H1 (cell line): ENCODE data around the gene MAGI1. TPM values are rescaled to one million over a fixed set of nuclear protein-coding genes. Genes with fewer than 3 reads are reported as not detected.

Experiments
- CTCF ChIA-PET: fragments of 300-600 bp; sonication (Branson Sonifier 250); formaldehyde crosslinking; loops from one replicate; lab custom pipeline; 2021; ENCODE audit not compliant: partially characterized antibody; lab: Charles Lee
- POLR2A ChIA-PET: fragments of 300-600 bp; sonication (Branson Sonifier 250); formaldehyde crosslinking; loops from one replicate; lab custom pipeline; 2021; ENCODE audit warnings: inconsistent platforms; ENCODE audit not compliant: partially characterized antibody; lab: Charles Lee
- DNase-seq, 2 experiments: peaks; one replicate each; pipeline versions ENCODE4 v3.0.0 to v3.0.0-alpha.2; 2010 to 2022; ENCODE audit warnings: low spot score in 2 of 2, low read depth in 1 of 2, mixed read lengths in 1 of 2
- FAIRE-seq: peaks from 2 replicates; lab custom pipeline; 2011; peaks lifted over from hg19 to GRCh38; lab: Jason Lieb, UNC
- H2AFZ ChIP-seq: 2 replicates; pipeline ENCODE4 v1.8.1; 2012; ENCODE audit warnings: low read length, inconsistent platforms
- H2AK5ac ChIP-seq: 2 replicates; pipeline ENCODE4 v1.6.1; 2013; ENCODE audit warnings: low read depth, low read length
- H2BK120ac ChIP-seq: replicated peaks from 2 replicates; pipeline ENCODE3; 2013; ENCODE audit warnings: low read depth, low read length, inconsistent platforms
- H2BK12ac ChIP-seq: 2 replicates; pipeline ENCODE4 v1.6.1; 2013; ENCODE audit warnings: low read depth, low read length
- H2BK15ac ChIP-seq: 2 replicates; pipeline ENCODE4 v1.6.1; 2013; ENCODE audit warnings: low read length
- H2BK20ac ChIP-seq: 2 replicates; pipeline ENCODE4 v1.6.1; 2013; ENCODE audit warnings: low read length
- H2BK5ac ChIP-seq: 2 replicates; pipeline ENCODE4 v1.6.1; 2013; ENCODE audit warnings: low read depth, low read length
- H3K14ac ChIP-seq: 2 replicates; pipeline ENCODE4 v1.6.1; 2013; ENCODE audit warnings: inconsistent platforms; ENCODE audit not compliant: insufficient read length
- H3K18ac ChIP-seq: 2 replicates; pipeline ENCODE4 v1.6.1; 2013; ENCODE audit warnings: low read length; ENCODE audit errors: extremely low read depth
- H3K23ac ChIP-seq: 2 replicates; pipeline ENCODE4 v1.6.1; 2013; ENCODE audit warnings: inconsistent platforms; ENCODE audit not compliant: insufficient read length
- H3K23me2 ChIP-seq: 2 replicates; pipeline ENCODE4 v1.6.1; 2013; ENCODE audit warnings: low read depth, low read length
- H3K27ac ChIP-seq: 2 replicates; pipeline ENCODE4 v1.6.1; 2011; ENCODE audit warnings: low read depth, low read length, inconsistent platforms
- H3K27me3 ChIP-seq, 4 experiments: replicated peaks in 1 of 4; 1 replicate in 1 of 4; 2 replicates in 3 of 4; pipeline versions ENCODE4 v1.6.1 to v1.8.1; 2011 to 2013; ENCODE audit warnings: low read length in 3 of 4, mild to moderate bottlenecking in 3 of 4, inconsistent platforms in 2 of 4, mixed read lengths in 2 of 4, moderate library complexity in 1 of 4; ENCODE audit not compliant: control insufficient read depth in 3 of 4, insufficient read depth in 3 of 4; ENCODE audit errors: extremely low read depth in 1 of 4
- H3K36me3 ChIP-seq, 4 experiments: 2 replicates each; pipeline versions ENCODE4 v1.6.1 to v1.8.1; 2011 to 2013; ENCODE audit warnings: mild to moderate bottlenecking in 4 of 4, low read length in 3 of 4, moderate library complexity in 2 of 4, control low read depth in 1 of 4, inconsistent platforms in 1 of 4; ENCODE audit not compliant: insufficient read depth in 4 of 4, control insufficient read depth in 2 of 4
- H3K4ac ChIP-seq: replicated peaks from 2 replicates; pipeline ENCODE3; 2013; ENCODE audit warnings: low read length, low read depth, mixed read lengths, inconsistent platforms; ENCODE audit not compliant: insufficient read length
- H3K4me1 ChIP-seq, 4 experiments: replicated peaks in 1 of 4; 1 replicate in 1 of 4; 2 replicates in 3 of 4; pipeline versions ENCODE4 v1.6.1 to v1.8.1; 2011 to 2013; ENCODE audit warnings: low read length in 3 of 4, inconsistent platforms in 2 of 4, mixed read lengths in 1 of 4; ENCODE audit not compliant: insufficient read depth in 4 of 4, control insufficient read depth in 3 of 4
- H3K4me2 ChIP-seq, 2 experiments: 2 replicates each; pipeline versions ENCODE4 v1.6.1 to v1.8.1; 2011 to 2013; ENCODE audit warnings: low read depth in 2 of 2, low read length in 2 of 2, control low read depth in 1 of 2, inconsistent platforms in 1 of 2, mild to moderate bottlenecking in 1 of 2; ENCODE audit not compliant: insufficient read depth in 1 of 2
- H3K4me3 ChIP-seq, 4 experiments: fragments of 200-600, 300-600 bp in 1 of 4; sonication (generic), shearing (Covaris generic), sonication (Bioruptor Twin) in 1 of 4; 2 replicates each; pipeline versions ENCODE4 v1.5.1 to v1.8.1; 2011 to 2016; ENCODE audit warnings: low read length in 4 of 4, low read depth in 3 of 4, control low read depth in 2 of 4, inconsistent platforms in 2 of 4, mild to moderate bottlenecking in 2 of 4, mixed read lengths in 1 of 4, moderate library complexity in 1 of 4; ENCODE audit not compliant: insufficient read depth in 2 of 4; ENCODE audit errors: extremely low read depth in 1 of 4
- H3K56ac ChIP-seq: replicated peaks from 2 replicates; pipeline ENCODE3; 2013; ENCODE audit warnings: low read depth, mild to moderate bottlenecking, mixed read lengths, low read length, inconsistent platforms; ENCODE audit not compliant: insufficient read length
- H3K79me1 ChIP-seq: 2 replicates; pipeline ENCODE4 v1.6.1; 2013; ENCODE audit warnings: low read depth, low read length, control low read depth
- H3K79me2 ChIP-seq, 2 experiments: 2 replicates each; pipeline versions ENCODE4 v1.6.1 to v1.8.1; 2012 to 2013; ENCODE audit warnings: low read length in 2 of 2, mild to moderate bottlenecking in 2 of 2, inconsistent platforms in 1 of 2; ENCODE audit not compliant: insufficient read depth in 2 of 2, control insufficient read depth in 1 of 2
- H3K9ac ChIP-seq, 4 experiments: replicated peaks in 1 of 4; 1 replicate in 1 of 4; 2 replicates in 3 of 4; pipeline versions ENCODE4 v1.6.1 to v1.8.1; 2011 to 2013; ENCODE audit warnings: low read depth in 3 of 4, low read length in 3 of 4, control low read depth in 2 of 4, mild to moderate bottlenecking in 2 of 4, moderate library complexity in 2 of 4, inconsistent platforms in 1 of 4; ENCODE audit errors: extremely low read depth in 1 of 4
- H3K9me3 ChIP-seq, 2 experiments: 2 replicates each; pipeline versions ENCODE4 v1.6.1 to v1.8.1; 2012 to 2013; ENCODE audit warnings: mild to moderate bottlenecking in 2 of 2, moderate library complexity in 2 of 2, control low read depth in 1 of 2, inconsistent platforms in 1 of 2, low read depth in 1 of 2, low read length in 1 of 2, mixed read lengths in 1 of 2; ENCODE audit not compliant: insufficient read depth in 2 of 2
- H4K20me1 ChIP-seq, 2 experiments: replicated peaks in 1 of 2; 2 replicates each; pipeline versions ENCODE3 to v1.8.1; 2011 to 2013; ENCODE audit warnings: inconsistent platforms in 2 of 2, low read length in 2 of 2, mild to moderate bottlenecking in 1 of 2; ENCODE audit not compliant: insufficient read depth in 2 of 2, control insufficient read depth in 1 of 2
- H4K5ac ChIP-seq: 2 replicates; pipeline ENCODE4 v1.6.1; 2013; ENCODE audit warnings: low read length, low read depth, mixed read lengths, inconsistent platforms; ENCODE audit not compliant: insufficient read length
- H4K8ac ChIP-seq: 2 replicates; pipeline ENCODE4 v1.8.0; 2013; ENCODE audit warnings: mild to moderate bottlenecking, moderate library complexity, low read length, inconsistent platforms; ENCODE audit not compliant: insufficient read depth; ENCODE audit errors: extremely low read depth
- H4K91ac ChIP-seq: replicated peaks from 2 replicates; pipeline ENCODE3; 2013; ENCODE audit warnings: low read length, mixed read lengths, inconsistent platforms; ENCODE audit not compliant: insufficient read length
- ASH2L ChIP-seq: fragments of 200-600, 300-600 bp; sonication (generic); IDR thresholded peaks from one replicate; pipeline ENCODE4 v1.7.1; 2017; ENCODE audit warnings: low read length
- CREB1 ChIP-seq: IDR thresholded peaks from 2 replicates; pipeline ENCODE4 v1.6.1; 2012; ENCODE audit warnings: inconsistent platforms
- EGR1 ChIP-seq: IDR thresholded peaks from 2 replicates; pipeline ENCODE4 v1.6.1; 2011; ENCODE audit warnings: low read depth, low read length, borderline replicate concordance
- JUN ChIP-seq: IDR thresholded peaks from 2 replicates; pipeline ENCODE4 v1.6.1; 2011; ENCODE audit warnings: low read depth, mild to moderate bottlenecking, improper control_type of control experiment, low read length
- POLR2A ChIP-seq, 2 experiments: IDR thresholded peaks; 1 replicate in 1 of 2; 2 replicates in 1 of 2; pipeline ENCODE4 v1.6.1; 2011; ENCODE audit warnings: low read depth in 2 of 2, low read length in 2 of 2, mild to moderate bottlenecking in 2 of 2; ENCODE audit errors: control extremely low read depth in 1 of 2
- POU5F1 ChIP-seq: IDR thresholded peaks from 2 replicates; pipeline ENCODE4 v1.6.1; 2011; ENCODE audit warnings: low read depth, mild to moderate bottlenecking, low read length, moderate library complexity
- RNF2 ChIP-seq: fragments of 200-900, 300-1000 bp; sonication (generic); IDR thresholded peaks from 2 replicates; pipeline ENCODE4 v1.7.1; 2016; ENCODE audit warnings: borderline replicate concordance, low read depth, mild to moderate bottlenecking, antibody characterized with exemption, low read length; ENCODE audit not compliant: poor library complexity, severe bottlenecking; ENCODE audit errors: missing control alignments
- RXRA ChIP-seq: IDR thresholded peaks from 2 replicates; pipeline ENCODE4 v1.6.1; 2011; ENCODE audit warnings: low read depth, mild to moderate bottlenecking, low read length, moderate library complexity; ENCODE audit not compliant: insufficient read depth
- SIRT6 ChIP-seq: IDR thresholded peaks from one replicate; pipeline ENCODE4 v1.7.1; 2012; ENCODE audit warnings: low read length, inconsistent platforms
- SP1 ChIP-seq: IDR thresholded peaks from 2 replicates; pipeline ENCODE4 v1.6.1; 2011; ENCODE audit warnings: low read depth, low read length
- SP4 ChIP-seq: IDR thresholded peaks from 2 replicates; pipeline ENCODE4 v1.6.1; 2012; ENCODE audit warnings: low read length, inconsistent platforms
- TAF1 ChIP-seq: IDR thresholded peaks from 2 replicates; pipeline ENCODE4 v1.6.1; 2011; ENCODE audit warnings: mild to moderate bottlenecking, low read depth, low read length
- TEAD4 ChIP-seq: IDR thresholded peaks from 2 replicates; pipeline ENCODE4 v1.6.1; 2012; ENCODE audit warnings: low read depth, low read length, inconsistent platforms, mixed read lengths
- USF2 ChIP-seq: IDR thresholded peaks from 2 replicates; pipeline ENCODE4 v1.6.1; 2011; ENCODE audit warnings: low read length, improper control_type of control experiment
- WGBS, 2 experiments: shearing (Covaris generic) in 1 of 2; methylation state at CpG; one replicate each; pipeline versions ENCODE4 v1.1.6 to v1.1.7; 2013 to 2015; ENCODE audit warnings: low lambda C conversion rate in 2 of 2, mixed read lengths in 2 of 2, inconsistent platforms in 1 of 2, low coverage in 1 of 2, missing lambda C conversion rate in 1 of 2; ENCODE audit not compliant: insufficient replicate concordance in 2 of 2, insufficient coverage in 1 of 2, insufficient read length in 1 of 2; ENCODE audit errors: extremely low coverage in 1 of 2, missing lambda C conversion rate in 1 of 2; 5-methylcytosine and 5-hydroxymethylcytosine counted together
- polyA plus RNA-seq, 7 experiments: library from polyadenylated mRNA; depleted of rRNA in 3 of 7; stranded (reverse) in 5 of 7; unstranded in 2 of 7; fragments of >200 nt in 5 of 7; fragments of 200-250 nt in 2 of 7; gene quantifications; 1 replicate in 5 of 7; 2 replicates in 1 of 7; 4 replicates in 1 of 7; pipeline versions ENCODE4 v1.2.1 to v1.2.3, GENCODE V29; 2011 to 2013; ENCODE audit warnings: missing spikeins in 2 of 7, mixed read lengths in 2 of 7
- total RNA-seq: library from RNA; stranded (reverse); fragmentation: NEBNext Ultra II Directional; extraction: Animal tissue kit (Norgen Biotek cat#: 25700); gene quantifications from 2 replicates; pipeline ENCODE4 v1.2.1, GENCODE V29; 2021
- TF ChIP-seq, protein P1 (sequence below): IDR thresholded peaks from 2 replicates; pipeline ENCODE4 v1.6.1; 2011; ENCODE audit warnings: low read depth, mild to moderate bottlenecking, low read length; ENCODE audit not compliant: insufficient read depth

The MAGI1 gene
- total and polyA plus RNA-seq, 2 of the 8 experiments (the other 6 are each of a cell fraction or from before 2014, with no cell fraction given), result 19.8 to 78.0 TPM

GRCh38 chr3:65808407-65808806 is 230.3 kb downstream of the MAGI1 start:
- CTCF ChIA-PET, result no interaction called here
- no peak overlapping the region for H3K14ac ChIP-seq
- H3K4me1 ChIP-seq, result peaks cover 0 to 6% (median 0%) of the 10 kb centered on the region in 4 experiments; a peak in 1 of 7 replicates
- H4K20me1 ChIP-seq, result no peaks in the 10 kb centered on the region
- no peak for FAIRE-seq
- H4K91ac ChIP-seq, result no peak overlapping the region
- H2BK12ac ChIP-seq, result no peak overlapping the region
- H3K4me3 ChIP-seq, result no peak overlapping the region
- H2AK5ac ChIP-seq, result no peak overlapping the region
- no peak overlapping the region for H3K18ac ChIP-seq
- no peak overlapping the region for H3K4ac ChIP-seq
- H2BK5ac ChIP-seq, result no peak overlapping the region
- POLR2A ChIA-PET, result no interaction called here
- no peaks in the 10 kb centered on the region for H3K27me3 ChIP-seq
- no peaks in the 10 kb centered on the region for H3K79me1 ChIP-seq
- H3K4me2 ChIP-seq, result no peak overlapping the region
- H2BK20ac ChIP-seq, result no peak overlapping the region
- 86% methylated on average over 6 of the region's 6 CpGs; no CpG with 5 or more reads in 1 of the 2 experiments for WGBS, 2 experiments
- no peak overlapping the region for H3K27ac ChIP-seq
- H3K23me2 ChIP-seq, result no peaks in the 10 kb centered on the region; the same call in 1 of the 2 replicates
- H3K79me2 ChIP-seq, result peaks cover 0 to 19% of the 10 kb centered on the region in 2 experiments; a peak in 2 of 4 replicates
- H3K36me3 ChIP-seq, result no peaks in the 10 kb centered on the region
- no peak overlapping the region for H4K8ac ChIP-seq
- H3K9me3 ChIP-seq, result no peaks in the 10 kb centered on the region
- no peak overlapping the region for H4K5ac ChIP-seq
- H3K23ac ChIP-seq, result no peak overlapping the region
- DNase-seq, result no peak
- H2BK15ac ChIP-seq, result no peak overlapping the region
- no peak overlapping the region for H2AFZ ChIP-seq
- no peak overlapping the region for H3K56ac ChIP-seq
- H3K9ac ChIP-seq, result no peak overlapping the region
- no peak overlapping the region for H2BK120ac ChIP-seq
- no peak for TF ChIP-seq POLR2A (IDR thresholded peaks at IDR 0.05; ENCODE audit: control extremely low read depth in 1 of 2, low read depth in 2 of 2, low read length in 2 of 2)
- TF ChIP-seq EGR1, result no peak
- no peak for TF ChIP-seq TEAD4
- TF ChIP-seq RXRA, result no peak
- TF ChIP-seq SP1, result no peak
- TF ChIP-seq, protein P1, sequence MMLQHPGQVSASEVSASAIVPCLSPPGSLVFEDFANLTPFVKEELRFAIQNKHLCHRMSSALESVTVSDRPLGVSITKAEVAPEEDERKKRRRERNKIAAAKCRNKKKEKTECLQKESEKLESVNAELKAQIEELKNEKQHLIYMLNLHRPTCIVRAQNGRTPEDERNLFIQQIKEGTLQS, result no peak
- no peak for TF ChIP-seq TAF1
- TF ChIP-seq SIRT6, result no peak
- TF ChIP-seq SP4, result no peak
- TF ChIP-seq USF2, result no peak
- TF ChIP-seq JUN, result no peak
- no peak for TF ChIP-seq POU5F1
- TF ChIP-seq CREB1, result no peak
- no peak for TF ChIP-seq ASH2L
- TF ChIP-seq RNF2, result no peak
